HG03571 (cell line): ENCODE measurements around the gene INTS11.

Source experiments
- ATAC-seq: cut with Tn5 transposase; IDR thresholded peaks from one replicate; pipeline ENCODE4 v1.9.1; 2021; ENCODE audit not compliant: unreplicated experiment

Gene INTS11

GRCh38 chr1:1287288-1288110 is 37.0 kb downstream of the INTS11 start:
- ATAC-seq = no peak

- ATAC-seq = no peak
Observed at GRCh38 chr1:1286313-1287261, 37.9 kb downstream of the INTS11 start.

DNA sequence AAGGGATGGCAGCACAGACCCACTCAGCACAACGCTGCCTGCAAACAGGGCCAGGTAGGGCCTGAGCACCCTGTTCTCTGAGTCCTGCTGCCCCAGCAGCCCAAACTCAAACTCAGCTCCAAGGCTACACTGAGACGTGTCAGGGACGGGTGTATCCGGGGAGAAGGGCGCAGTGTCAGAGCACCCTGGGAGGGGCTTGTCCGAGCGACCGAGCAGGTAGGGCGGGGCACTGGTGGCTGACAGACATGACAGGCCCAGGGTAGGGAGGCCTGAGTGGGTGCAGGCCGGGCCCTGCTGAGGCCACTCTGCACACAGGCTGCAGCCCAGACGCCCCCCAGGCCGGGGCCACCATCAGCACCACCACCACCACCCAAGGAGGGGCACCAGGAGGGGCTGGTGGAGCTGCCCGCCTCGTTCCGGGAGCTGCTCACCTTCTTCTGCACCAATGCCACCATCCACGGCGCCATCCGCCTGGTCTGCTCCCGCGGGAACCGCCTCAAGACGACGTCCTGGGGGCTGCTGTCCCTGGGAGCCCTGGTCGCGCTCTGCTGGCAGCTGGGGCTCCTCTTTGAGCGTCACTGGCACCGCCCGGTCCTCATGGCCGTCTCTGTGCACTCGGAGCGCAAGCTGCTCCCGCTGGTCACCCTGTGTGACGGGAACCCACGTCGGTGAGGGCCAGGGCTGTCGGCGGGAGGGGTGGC is 38.7 kb downstream of the INTS11 start:
- no peak for ATAC-seq

DNA sequence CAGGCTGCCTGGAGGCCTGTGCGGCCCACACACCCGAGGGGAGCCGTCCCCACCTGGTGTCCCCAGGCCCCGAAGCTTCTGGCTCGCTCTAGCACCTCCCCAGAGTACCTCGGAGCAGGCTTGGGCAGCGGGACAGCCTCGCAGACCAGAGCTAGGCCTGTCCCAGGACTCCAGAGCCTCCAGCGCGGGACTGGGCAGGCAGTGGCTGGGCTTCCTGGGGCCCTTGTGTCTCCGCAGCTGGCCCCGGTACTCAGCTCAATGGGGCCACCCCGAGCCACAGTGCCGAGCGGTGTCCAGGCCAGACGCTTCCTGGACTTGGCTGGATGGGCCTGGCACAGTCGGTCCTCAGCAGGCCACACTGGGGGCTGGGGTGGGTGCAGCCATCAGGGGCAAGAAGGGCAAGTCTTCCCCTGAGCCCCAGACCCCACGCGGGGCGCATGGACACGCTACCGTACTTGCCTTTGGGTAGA is 39.3 kb downstream of the INTS11 start:
- ATAC-seq = no peak

DNA sequence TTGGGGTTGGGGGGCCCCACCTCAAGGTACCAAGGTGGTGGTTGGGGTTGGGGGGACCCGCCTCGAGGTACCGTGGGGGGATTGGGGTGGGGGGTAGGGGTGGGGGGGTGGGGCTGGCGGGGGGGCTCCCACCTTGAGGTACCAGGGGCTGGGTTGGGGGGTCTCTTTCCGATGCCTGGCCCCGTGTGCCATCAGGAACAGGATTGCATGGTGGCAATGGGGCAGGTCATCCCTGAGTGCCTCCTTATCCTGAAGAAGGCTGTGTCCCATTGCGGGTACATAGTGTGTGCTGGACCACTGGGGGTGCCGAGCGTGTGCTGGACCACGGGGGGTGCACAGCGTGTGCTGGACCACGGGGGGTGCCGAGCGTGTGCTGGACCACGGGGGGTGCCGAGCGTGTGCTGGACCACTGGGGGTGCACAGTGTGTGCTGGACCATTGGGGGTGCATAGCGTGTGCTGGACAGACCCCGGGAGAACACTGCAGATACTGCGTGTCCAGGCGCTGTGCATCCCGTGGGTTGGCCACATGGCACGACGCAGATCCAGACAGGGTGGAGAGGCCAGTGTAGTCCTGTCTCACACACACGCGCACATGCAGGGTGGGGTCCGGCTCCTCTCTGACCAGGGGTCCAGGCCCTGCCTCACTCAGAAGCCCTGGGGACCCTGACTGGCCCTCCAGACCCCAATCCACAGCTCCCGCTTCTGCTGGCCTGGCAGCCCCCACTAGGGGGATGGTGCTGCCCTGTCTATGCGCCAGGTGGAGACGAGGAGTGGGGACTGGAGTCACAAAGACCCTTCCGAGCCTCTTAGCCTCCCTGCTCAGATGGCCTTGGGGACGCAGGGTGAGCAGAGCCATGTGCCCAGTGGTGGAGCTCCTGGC is 40.0 kb downstream of the INTS11 start:
- no peak for ATAC-seq

DNA sequence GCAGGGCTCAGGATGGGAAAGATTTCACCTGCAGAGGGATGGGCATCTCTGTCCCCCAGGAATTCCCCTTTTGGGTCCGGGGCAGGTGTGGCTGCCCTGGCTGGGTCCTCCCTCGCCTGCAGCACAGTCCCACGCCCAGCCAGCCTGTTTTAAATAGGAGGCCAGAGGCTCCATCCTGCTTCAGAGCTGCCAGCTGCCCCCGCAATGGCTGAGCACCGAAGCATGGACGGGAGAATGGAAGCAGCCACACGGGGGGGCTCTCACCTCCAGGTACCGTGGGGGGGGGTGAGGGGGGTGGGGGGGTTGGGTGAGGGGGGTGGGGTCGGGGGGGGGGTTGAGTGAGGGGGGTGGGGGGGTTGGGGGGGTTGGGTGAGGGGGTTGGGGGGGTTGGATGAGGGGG is 40.6 kb downstream of the INTS11 start:
- ATAC-seq = no peak

DNA sequence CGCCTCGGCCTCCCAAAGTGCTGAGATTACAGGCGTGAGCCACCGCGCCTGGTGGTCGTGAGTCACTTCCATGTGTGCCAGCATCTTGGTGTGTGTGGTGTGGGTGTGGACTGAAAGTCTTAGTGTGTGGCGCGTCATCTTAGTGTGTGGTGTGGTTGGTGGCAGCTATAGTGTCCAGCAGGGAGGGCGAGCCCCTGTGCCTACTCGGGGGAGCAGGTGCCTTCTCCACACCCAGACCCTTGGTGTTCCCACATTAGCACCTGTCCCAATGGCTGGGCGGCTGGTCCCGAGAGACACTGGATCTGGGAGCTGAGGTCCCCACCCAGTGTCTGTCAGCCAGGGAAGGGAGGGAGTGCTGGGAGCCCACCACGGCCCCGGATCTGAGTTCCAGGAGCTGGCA is 41.5 kb downstream of the INTS11 start:
- ATAC-seq = no peak

GRCh38 chr1:1281533-1282321 is 42.7 kb downstream of the INTS11 start:
- ATAC-seq = no peak

GRCh38 chr1:1280782-1281481 is 43.5 kb downstream of the INTS11 start:
- ATAC-seq = no peak

GRCh38 chr1:1279028-1279427 is 45.4 kb downstream of the INTS11 start:
- ATAC-seq = no peak

DNA sequence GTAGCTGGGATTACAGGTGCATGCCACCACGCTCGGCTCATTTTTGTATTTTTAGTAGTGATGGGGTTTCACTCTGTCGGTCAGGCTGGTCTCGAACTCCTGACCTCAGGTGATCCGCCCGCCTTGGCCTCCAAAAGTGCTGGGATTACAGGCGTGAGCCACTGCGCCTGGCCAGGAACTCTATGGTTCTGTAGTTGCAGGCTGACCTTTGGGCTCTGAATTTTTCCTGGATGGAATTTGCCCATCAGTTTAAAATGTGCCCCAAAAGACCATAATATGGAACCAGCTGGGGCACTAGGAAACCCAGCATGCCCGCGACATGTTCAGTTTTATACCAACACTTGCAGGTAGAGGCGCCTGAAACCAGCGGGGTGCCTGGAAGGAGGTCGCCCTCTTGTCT is 45.8 kb downstream of the INTS11 start:
- no peak for ATAC-seq

DNA sequence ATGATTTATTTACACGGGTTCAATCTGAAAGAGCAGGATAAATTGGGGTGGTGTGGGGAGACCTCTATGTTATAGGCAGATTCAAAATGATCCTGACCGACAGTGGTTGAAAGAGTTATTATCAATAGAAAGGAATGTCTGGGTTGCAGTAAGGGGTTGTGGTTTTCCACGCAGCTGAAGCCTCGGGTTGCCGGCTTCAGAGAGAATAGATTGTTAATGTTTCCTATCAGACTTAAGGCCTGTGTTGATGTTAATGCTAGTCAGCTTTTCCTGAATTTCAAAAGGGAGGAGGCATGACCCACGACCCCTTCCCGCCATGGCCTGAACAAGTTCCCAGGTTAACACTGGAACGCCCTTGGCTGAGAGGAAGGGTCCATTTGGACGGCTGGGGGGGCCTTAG is 48.6 kb downstream of the INTS11 start:
- no peak for ATAC-seq

DNA sequence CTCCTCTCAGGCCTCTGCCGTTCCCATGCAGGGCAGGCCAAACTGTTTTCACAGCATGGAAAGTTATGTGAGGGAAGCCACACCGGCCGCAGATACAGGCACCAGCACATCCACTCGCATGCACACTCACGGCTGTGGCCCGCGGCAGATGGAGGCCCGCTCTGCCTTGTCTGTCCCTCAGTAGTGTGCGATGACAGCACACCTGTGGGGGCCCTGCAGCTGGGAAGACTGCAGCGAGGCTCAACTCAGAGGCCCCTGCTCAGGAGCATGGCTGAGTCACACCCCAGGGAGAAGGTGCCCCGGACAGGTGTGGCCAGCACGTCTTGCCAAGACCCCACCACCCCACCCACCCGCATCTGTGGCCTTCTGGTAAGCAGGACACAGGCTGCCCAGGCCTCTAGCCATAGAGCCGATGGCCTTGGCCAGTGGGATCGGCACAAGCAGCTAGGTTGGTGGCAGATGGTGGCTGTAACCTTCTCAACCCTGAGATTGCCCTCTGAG is 49.5 kb downstream of the INTS11 start:
- ATAC-seq = no peak

GRCh38 chr1:1274299-1274930 is 50.0 kb downstream of the INTS11 start:
- no peak for ATAC-seq

DNA sequence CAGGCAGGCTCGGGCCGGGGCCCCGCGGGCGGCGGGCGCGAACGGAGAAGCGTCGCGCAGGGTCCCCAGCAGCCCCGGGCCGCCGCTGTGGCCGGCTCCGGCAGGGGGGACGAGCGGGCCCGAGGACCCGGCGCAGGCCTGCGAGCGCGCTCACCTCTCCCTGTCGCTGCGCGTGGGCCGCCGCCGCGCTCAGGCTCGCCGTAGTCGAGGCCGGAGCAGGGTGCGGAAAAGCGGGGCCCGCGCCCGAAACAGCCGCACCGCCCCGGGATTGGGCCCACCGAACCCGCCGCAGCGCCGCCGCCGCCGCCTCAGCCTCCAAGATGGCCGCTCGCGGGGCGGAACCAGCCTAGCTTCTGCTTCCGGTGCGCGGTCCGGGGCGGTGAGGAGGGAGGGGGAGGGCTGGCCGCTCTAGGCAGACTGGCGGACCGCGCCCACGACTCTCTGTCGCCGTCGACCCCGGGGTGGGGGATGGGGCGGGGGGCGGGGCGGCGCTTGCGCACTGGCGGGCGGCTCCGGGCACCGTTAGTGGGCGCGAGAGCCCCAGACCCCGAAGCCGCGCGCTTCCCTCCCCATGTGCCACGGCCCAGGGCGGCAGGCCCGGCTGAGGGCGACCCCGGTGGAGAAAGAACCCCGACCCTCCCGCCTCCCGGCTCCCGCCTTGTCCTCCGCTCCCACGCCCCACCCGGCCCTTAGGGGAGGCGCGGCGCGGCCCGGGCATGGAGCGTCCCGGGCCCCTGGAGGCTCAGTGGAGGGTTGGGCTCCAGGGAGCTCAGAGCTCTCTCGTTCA is 50.8 kb downstream of the INTS11 start, which contains the start of gene UBE2J2:
Gene UBE2J2 (minus strand): TSS at position 343 of the 787 bp plus-strand sequence. CDS start 5,862 bp downstream, outside the sequence.
- ATAC-seq = peak; percentile 70

DNA sequence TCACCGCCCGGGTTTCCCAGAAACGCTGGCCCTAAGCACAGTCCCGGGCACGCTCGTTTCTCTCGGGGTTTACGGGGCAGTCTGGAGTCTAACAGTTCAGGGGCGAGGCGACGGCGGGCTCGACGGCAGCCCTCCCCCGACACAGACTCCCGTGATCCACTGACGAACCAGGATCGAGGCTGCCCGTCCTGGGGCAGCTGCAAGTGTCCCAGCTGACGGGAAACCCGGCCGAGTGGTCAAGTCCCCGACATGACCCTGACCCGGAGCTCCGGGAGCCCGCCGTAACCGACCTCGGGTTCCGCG is 51.3 kb downstream of the INTS11 start:
- peak; percentile 9 for ATAC-seq
